GM19452 (cell line): Measurements from ENCODE around the gene RCN2.
"Not testable (repeated sequence)": the region's sequence is repeated elsewhere in the genome, so short reads cannot be mapped to it uniquely, and the experiment has no call there.

Source experiments
- ATAC-seq: cut with Tn5 transposase; IDR thresholded peaks from one replicate; pipeline ENCODE4 v1.9.1; 2021; ENCODE audit not compliant: unreplicated experiment

RCN2 gene

DNA sequence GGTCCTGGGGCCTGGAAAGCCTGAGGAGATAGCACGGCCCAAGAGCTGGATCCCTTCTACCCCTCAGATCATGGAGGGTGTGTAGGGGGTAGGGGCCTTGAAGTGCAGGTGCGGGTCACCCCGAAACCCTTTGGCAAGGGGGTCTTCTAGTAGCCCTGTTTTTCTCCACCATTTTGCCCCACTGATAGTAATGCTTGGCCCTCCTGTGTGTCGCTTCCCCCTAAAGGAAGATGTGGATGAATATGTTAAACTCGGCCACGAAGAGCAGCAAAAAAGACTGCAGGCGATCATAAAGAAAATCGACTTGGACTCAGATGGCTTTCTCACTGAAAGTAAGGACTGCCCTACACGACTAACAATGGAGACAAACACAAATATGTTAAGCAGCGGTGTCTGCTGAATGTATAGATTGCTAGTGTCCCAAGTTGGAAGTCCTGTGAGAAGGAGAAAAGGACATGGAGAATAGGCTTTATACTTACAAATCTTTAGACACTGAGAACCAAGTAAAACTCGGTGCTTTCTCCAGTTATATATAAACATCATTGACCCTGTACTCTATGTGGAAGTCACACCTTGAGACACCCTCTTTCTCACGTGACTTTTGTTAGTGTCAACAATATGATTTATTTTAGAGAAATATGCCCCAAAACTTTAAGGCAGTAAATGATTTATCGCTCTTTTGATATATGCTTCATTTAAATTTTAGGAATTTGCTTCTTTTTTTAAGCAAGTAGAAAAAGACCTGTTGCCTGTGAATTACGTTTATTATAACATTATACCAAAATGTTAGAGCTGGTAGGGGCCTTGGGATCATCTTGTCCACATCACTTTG is 802 bp downstream of the RCN2 start:
- no peak for ATAC-seq

DNA sequence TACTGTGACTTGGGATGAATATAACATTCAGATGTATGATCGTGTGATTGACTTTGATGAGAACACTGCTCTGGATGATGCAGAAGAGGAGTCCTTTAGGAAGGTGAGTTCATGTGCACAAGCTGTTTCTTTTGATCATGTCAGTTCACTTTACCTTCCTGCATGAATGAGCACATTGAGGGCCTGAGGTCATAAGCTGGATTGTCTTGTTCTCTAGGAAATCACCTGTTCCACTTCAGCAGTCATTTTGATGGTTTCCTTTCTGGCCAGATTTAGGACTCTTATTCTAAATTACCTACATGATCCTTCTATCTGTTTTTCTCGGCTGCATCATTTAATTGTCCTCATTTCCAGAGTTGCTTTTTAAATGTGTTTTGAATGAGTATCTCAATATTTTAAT is 4.1 kb downstream of the RCN2 start:
- ATAC-seq, result no peak

DNA sequence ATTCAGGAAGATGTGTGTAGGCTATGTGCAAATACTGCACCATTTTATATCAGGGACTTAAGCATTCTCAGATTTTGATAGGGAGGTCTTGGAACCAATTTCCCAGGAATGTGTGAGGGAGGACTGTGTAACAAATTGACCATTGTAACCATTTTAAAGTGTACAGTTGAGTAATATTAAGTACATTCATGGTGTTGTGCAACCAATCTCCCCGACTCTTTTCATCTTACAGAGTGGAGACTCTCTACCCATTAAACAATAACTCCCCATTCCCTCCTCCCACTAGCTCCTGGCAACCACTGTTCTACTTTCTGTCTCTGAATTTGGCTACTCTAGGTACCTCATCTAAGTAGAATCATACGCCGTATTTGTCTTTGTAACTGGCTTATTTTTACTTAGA is 5.1 kb downstream of the RCN2 start:
- no peak for ATAC-seq

DNA sequence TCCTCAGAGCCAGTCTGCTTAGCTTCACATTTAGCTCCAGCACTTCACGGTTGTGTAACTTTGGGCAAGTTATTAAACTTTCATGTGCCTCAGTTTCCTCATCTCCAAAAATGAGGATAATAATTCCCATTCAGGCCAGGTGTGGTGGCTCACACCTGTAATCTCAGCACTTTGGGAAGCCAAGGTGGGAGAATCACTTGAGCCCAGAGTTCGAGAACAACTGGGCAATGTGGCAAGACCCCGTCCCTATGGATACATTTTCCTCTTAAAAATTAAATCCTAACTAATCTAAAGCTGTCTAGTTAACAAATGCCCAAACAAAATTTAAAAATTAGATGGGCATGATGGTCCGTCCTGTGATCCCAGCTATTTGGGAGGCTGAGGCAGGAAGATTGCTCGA is 7.2 kb downstream of the RCN2 start:
- no peak for ATAC-seq

DNA sequence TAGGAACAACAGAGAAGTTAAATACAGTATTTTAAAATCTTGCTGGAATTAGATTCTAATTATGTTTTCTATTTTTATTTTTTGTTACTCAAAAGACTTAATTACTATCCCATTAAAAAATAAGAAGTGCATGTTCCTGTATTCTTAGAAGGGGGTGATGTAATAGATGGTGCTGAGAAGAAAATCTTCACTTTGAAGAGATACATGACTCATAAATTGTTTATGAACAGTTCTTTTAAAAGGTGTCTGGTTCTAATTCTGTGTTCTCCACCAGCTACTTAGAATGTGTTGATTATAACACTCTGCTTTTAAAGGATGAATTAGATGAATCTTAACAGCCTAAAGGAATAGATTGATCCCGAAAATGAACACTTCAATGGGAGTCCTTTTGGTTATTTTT is 8.2 kb downstream of the RCN2 start:
- ATAC-seq, result no peak

DNA sequence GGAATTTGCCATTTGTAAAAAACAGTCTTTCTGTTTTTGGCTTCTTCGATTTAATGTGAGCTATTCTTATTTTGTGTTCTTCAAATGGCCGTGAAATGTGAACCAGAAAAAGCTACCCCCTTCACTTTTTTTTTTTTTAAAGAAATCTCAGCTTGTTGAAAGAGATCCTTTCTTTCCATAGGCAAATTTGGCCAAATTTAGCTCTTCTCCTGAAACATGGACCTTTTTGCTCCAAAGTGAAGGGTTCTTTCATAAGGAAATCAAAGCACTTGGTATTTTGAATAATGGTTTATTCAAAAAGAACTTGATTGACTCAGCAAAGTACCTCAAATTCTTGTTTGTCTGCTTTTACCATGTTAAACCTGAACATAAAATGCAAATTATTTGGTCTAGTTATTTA is 10.1 kb downstream of the RCN2 start:
- no peak for ATAC-seq

DNA sequence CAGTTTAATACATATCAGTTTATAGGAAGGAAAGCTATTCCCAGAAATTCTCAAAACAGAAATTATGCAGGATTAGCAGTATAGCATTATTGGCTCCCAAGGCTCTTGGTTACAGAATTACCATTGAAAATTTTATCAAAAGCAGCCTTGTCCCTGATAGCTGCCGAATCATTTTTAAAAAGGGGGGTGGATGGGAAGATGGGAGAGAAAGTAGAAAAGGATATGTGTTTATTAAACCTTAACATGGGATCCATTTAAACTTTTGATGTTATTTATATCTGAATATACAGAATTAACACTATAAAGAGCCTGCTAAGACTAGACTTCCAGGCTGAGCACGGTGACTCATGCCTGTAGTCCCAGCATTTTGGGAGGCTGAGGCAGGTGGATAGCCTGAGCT is 10.8 kb downstream of the RCN2 start:
- no peak for ATAC-seq

DNA sequence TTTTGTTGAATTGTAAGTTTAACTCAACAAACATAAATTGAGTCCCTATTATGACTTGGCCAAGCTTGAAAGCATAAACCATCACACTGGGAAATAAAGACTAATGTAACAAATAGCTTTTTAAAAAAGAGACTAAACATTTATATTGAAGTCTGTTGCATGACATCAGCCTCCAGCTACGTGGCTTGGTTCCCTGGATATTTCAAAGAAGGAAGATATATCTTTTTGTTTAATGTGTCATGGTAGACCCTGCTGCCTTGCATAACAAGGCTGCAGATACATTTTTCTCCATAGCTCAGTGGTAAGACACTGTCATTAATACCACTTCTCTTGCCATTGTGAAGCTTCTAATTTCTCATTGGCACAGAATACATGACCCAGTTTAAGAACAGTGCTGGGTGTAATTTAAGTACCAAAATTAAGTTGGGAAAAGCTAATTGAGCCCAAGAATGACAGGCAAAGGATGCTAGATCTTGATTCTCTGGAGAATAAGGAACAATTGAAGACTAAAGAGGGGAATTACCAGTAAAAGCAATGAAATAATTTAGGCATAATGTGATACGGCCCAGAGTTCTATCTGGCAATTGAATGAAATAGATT is 14.0 kb downstream of the RCN2 start:
- no peak for ATAC-seq

DNA sequence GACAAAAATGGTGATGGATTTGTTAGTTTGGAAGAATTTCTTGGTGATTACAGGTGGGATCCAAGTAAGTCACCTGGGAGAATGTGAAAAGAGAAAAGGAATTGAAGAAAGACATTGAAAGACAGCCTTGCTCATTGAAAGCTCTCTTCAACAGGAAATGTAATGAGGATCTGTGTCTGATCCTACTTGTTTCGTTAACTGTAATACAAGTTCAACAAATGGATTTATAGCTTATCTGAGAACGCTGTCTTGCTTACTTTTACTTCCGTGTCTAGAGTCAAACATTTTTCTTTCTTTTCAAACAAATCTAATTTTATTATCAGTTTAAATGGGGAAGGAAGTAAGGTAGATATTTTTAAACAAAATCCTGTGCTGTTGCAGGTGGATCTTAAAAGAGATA is 15.9 kb downstream of the RCN2 start:
- no peak for ATAC-seq

DNA sequence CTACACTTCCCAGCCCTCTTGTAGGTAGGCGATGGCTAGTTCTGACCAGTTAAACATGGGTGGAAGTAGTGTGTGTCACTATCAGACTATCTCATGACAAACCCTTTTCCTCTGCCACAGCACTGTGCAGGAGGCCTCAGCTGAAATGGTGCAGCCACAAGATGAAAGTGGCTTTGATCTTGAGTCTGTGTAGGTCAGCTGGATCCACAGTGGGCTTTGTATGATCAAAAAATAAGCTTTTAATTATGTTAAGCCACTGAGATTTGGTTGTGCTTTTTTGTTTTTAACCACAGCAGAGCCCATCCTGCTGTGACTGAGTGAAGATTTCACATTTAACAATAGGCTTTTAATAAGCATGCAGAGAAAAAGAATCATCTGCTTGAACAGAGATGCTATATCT is 19.7 kb downstream of the RCN2 start:
- no peak for ATAC-seq

DNA sequence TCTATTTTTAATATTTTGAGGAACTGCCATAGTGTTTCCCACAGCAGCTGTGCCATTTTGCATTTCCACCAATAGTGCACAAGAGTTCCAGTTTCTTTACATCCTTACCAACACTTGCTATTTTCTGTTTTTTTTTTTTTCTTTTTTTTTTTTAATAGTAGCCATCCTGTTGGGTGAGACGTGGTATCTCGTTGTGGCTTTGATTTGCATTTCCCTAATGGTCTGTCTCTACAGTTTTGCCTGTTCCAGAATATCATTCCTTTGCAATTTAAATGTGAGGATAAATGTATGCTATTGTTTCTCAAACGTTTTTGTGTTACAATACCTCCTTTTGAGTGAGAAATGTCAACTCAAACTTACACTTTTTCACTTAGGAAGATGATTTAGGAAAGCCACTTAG is 22.4 kb downstream of the RCN2 start:
- ATAC-seq, result no peak

DNA sequence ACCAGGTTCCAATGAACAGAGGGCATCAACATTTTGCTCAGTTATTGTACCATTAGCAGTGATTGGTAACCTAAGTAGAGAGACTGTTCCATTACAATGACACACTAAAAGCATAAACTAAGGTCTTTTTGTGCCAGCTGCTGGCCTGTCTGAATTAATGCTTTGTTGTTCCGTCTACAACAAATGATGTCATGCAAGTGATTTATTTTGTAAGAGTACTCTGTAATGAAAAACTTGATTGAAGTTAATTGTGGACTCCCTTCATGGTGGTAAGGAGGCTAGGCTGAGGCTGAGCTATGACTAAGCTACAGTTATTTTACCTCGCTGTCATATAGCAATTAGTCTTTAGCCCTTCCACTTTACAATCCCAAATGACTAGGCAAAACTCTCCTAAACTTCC is 23.2 kb downstream of the RCN2 start:
- ATAC-seq, result no peak

DNA sequence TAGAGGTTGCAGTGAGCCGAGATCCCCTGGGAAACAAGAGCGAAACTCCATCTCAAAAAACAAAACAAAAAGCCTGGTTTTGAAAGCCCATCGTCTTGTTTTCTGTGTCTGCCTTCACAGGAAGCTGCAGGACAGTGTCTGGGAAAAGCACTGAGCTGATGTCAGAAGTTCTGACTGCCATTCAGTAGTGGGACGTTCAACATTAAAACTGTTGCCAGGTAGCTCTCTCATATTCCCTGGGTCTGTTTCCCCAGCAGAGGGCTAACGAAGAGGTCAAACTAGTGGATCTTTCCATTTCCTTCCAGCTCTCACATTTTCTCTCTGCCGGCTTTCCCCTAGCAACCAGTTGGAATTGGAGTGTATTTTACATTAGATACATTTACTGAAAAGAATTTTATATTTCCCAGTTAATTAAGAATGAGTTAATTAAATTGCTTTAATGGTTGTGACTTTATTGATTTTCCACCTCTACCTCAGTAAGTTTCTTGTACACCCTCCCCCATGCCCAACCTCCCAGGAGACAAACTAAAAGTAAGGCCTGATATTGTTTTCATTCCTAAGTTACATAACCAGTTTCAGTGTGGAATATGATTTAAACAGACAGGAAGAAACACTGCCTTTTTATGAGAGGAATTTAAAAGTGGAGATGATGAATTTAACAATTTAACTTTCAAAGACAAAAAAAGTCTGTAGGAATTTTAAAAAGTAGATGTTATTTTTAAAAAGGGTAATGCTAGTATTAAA is 29.9 kb downstream of the RCN2 start:
- no peak for ATAC-seq

DNA sequence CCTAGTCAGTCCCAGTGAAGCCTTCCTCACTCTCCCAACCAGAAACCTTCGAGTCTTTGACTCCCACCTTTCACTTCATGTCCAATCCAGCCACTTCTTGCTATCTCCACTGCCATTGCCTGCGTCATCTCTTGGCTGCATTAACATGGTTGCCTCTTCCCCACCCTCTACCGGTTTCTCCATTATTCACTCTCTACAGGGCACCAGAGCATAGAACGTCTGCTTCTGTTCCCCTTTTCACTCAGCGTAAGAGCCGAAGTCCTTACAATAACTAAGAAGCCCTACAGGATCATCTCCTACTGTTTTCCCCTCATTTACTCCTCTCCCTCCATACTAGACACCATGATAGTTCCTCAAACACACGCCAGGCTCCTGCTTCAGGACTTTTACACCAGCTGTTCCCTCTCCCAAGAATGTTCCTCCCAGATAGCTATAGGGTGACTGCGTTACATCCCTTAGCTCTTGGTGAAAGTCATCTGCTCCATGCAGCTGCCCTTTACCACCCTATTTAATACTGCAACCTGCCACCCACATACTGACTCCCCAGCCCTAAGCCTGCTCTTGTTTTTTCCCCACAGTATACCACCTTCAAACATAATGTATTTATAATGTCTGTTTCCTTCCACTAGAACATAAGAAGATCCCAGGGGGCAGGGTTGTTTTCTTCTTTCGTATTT is 30.9 kb downstream of the RCN2 start:
- no peak for ATAC-seq

DNA sequence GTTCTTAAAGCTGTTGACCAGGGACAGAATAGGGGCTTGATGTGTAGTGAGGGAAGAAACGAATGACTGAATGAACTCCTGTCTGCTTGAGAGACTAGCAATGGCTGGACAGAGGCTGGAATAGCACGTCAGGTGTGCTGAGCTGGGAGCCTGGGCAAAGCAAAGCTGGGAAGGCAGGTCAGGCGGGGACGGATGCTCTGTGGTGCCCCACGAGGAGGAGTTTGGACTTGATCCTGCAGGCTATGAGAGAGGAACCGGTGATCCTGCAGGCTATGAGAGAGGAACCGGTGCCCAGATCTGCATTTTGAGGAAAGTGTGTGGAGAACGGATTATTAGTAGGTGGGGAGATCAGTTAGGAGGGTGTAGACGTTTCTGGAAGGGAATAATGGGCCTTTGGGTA is 32.0 kb downstream of the RCN2 start:
- no peak for ATAC-seq

DNA sequence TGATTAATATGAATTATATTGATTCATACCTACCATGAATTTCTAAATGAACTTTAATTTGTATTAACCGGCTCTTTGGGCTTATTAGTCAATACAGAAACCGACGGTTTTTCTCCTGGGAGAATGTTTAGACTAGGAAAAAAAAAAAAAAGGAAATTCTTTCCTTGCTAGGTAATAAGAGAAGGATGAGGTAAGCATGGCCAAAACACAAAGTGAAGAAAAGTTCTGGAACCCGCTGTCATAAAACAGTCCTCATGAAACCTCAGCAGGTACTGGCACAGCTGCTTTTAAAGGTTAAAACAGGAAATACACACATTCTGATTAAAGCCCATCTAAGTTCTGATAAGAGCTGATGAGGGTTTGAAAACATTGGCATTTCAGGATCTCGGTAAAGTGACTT is 32.6 kb downstream of the RCN2 start:
- no peak for ATAC-seq

DNA sequence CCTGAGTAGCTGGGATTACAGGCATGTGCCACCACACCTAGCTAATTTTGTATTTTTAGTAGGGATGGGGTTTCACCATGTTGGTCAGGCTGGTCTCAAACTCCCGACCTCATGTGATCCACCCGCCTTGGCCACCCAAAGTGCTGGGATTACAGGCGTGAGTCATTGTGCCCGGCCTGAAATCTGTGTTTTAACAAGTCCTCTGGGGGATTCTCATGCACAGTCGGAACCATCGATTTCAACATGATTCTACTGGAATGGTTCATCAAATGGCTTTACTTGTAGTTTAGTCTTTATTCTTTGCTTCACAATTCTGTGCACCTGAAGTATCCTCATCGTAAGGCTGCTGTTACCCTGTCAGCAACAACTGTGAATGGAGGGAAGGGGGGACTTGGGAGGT is 34.5 kb downstream of the RCN2 start:
- ATAC-seq, result not testable (repeated sequence)

DNA sequence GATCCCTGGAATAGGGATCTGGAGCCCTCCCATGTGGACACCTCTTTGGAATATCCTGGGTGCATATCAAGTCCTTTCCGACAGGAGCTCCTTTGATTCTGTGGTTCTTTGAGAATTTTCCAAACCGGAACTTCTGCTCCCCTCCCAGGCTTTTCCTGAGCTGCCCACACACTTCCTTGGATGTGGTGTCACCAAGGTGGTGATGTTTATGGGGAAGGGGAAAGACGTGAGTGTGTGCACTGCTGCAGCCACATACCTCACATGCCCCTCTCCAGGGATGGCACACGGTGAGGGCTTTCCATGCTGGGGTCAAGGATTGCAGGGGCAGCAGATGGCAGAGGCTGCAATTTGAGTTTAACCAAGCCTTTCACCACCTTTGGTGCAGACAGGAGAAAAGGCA is 35.5 kb downstream of the RCN2 start:
- no peak for ATAC-seq

DNA sequence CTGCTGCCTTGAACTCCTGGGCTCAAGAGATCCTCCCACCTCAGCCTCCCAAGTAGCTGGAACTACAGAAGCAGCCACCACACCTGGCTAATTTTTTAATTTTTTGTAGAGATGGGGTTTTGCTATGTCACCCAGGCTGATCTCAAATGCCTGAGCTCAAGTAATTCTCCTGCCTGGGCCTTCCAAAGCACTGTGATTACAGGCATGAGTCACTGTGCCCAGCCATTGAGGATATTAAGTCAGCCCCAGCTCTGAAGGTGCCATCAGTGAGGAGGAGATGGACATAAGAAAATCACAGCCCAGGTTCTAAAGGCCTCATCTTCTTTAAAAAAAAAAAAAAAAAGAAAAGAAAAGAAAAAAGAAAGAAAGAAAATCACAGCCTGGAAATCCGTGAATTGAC is 36.8 kb downstream of the RCN2 start:
- no peak for ATAC-seq

DNA sequence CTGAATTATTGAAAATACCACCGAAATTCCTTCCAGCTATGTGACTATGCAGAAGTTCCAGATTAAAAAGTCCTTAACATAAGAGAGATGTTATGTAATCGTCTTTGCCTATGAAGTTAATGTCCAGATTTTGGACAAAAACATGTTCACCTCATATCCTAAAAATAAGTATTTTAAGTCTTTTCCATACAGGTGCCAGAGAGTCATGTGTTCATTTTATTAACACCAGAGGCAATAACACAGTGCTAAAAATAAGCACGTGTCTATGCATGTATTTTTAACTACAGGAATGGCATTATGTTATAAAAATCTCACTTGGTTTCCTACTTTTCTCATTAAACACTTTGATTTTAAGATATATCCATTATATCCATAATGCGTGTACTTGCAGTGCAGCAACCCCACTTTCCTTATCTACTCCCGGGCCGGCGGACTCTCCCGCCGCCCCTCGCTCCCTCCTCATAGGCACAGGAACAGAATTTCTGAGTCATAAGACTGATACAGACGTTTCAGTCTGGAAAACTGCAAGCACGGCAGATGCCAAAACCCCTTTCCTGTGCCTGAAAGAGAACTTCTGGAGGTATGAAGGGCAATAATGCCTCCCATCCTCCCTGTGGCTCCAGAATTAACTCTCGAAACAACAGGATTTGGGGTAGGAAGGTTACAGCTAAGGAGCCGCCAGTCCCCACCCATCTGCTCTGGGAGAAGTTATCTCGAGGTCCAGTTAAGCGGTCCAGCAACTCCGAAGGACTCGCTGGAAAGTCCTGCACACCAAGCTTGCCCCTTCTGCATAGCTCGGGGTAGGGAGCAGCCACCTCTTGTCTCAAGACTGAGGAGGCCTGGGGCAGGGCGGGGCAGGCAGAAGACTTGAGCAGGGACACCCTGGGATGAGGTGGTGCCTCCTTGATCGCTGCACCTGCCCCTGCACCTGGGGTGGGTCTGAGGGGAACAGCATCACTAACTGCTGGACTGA is 41.1 kb downstream of the RCN2 start:
- no peak for ATAC-seq

DNA sequence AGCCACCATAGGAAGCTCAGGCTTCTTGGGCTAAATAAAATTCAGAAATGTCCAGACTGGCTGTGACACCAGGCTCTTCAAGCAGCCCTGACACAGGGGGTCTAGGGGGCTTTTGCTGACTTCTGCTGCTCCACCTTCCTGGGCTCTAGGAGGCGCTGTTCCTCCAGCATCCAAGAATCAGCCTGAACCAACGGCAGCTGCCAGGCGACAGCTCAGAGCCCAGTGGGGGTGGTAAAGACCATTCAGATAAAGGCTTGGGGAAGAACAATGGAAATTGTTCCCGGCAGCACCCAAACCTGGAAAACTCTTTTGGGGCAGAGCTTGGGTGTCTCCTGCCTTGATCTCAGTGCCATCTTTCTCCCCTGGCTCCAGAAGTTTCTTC is 41.8 kb downstream of the RCN2 start:
- no peak for ATAC-seq
